Skeletal muscle cell (primary cell): Measurements from ENCODE around the gene USB1.

ENCODE experiments used
- DNase-seq: peaks from one replicate; pipeline ENCODE4 v3.0.0-alpha.2; 2010; ENCODE audit warnings: low read depth
- H3K4me3 ChIP-seq: 2 replicates; pipeline ENCODE4 v1.5.1; 2011; ENCODE audit warnings: low read depth, mild to moderate bottlenecking, control low read depth, low read length, moderate library complexity

The USB1 gene

GRCh38 chr16:58042886-58043515 is 41.8 kb downstream of the USB1 start:
- no peak for DNase-seq
- no peak overlapping the region for H3K4me3 ChIP-seq

GRCh38 chr16:58043571-58044155 is 42.5 kb downstream of the USB1 start:
- no peak for DNase-seq
- H3K4me3 ChIP-seq: no peak overlapping the region

- DNase-seq: no peak
- no peak overlapping the region for H3K4me3 ChIP-seq
Observed at GRCh38 chr16:58044266-58045019, 43.2 kb downstream of the USB1 start.

- no peak for DNase-seq
- no peak overlapping the region for H3K4me3 ChIP-seq
Observed at GRCh38 chr16:58045096-58045495, 43.9 kb downstream of the USB1 start.

- no peak for DNase-seq
- H3K4me3 ChIP-seq: no peak overlapping the region
Observed at GRCh38 chr16:58046054-58046881, 45.1 kb downstream of the USB1 start.

- no peak overlapping the region for H3K4me3 ChIP-seq
- no peak for DNase-seq
Observed at GRCh38 chr16:58046936-58047335, 45.7 kb downstream of the USB1 start.

GRCh38 chr16:58047557-58048348 is 46.5 kb downstream of the USB1 start:
- DNase-seq: no peak

GRCh38 chr16:58048494-58049231 is 47.5 kb downstream of the USB1 start:
- no peak for DNase-seq
- no peak overlapping the region for H3K4me3 ChIP-seq

More at GRCh38 chr16:58047557-58048348, 46.5 kb downstream of the USB1 start:
- no peak overlapping the region for H3K4me3 ChIP-seq

GRCh38 chr16:58049232-58050185 is 48.3 kb downstream of the USB1 start:
- H3K4me3 ChIP-seq: no peak overlapping the region

GRCh38 chr16:58051296-58051695 is 50.1 kb downstream of the USB1 start:
- DNase-seq: no peak
- H3K4me3 ChIP-seq: no peak overlapping the region

More at GRCh38 chr16:58049232-58050185, 48.3 kb downstream of the USB1 start:
- no peak for DNase-seq

- DNase-seq: no peak
Observed at GRCh38 chr16:58051821-58052603, 50.8 kb downstream of the USB1 start.

GRCh38 chr16:58053682-58054005 is 52.4 kb downstream of the USB1 start:
- DNase-seq: no peak
- no peak overlapping the region for H3K4me3 ChIP-seq

More at GRCh38 chr16:58051821-58052603, 50.8 kb downstream of the USB1 start:
- no peak overlapping the region for H3K4me3 ChIP-seq

- DNase-seq: no peak
- H3K4me3 ChIP-seq: no peak overlapping the region
Observed at GRCh38 chr16:58054289-58054688, 53.1 kb downstream of the USB1 start.

- DNase-seq: no peak
- no peak overlapping the region for H3K4me3 ChIP-seq
Observed at GRCh38 chr16:58056580-58056979, 55.4 kb downstream of the USB1 start.

GRCh38 chr16:58057121-58057520 is 55.9 kb downstream of the USB1 start:
- DNase-seq: no peak
- no peak overlapping the region for H3K4me3 ChIP-seq

- no peak overlapping the region for H3K4me3 ChIP-seq
- no peak for DNase-seq
Observed at GRCh38 chr16:58057784-58058183, 56.6 kb downstream of the USB1 start.

- no peak overlapping the region for H3K4me3 ChIP-seq
- no peak for DNase-seq
Observed at GRCh38 chr16:58062821-58063220, 61.6 kb downstream of the USB1 start.
